ENCODE data around the gene ELP6.

ELP6 gene

DNA sequence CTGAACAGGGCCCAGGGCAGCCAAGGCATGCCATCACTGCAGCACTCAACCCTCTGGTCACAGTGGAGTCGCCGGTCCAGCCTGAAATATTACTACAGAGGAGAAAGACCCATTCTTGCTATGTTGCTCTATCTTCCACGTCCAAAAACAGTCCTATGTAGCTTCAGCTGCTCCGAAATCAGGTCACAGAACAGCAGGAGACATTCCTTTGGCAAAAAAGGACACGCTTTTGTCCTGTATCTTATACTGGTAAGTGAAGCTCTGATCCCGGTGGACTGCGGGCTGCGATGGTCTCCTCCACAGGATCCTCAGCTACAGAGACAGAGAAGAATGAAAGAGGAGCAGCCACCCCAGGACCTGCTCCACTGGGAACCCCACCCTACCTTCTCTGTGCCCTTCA is 17.6 kb downstream of the ELP6 start:
- TF ChIP-seq FOXK2 (IDR thresholded peaks at IDR 0.05), result no peak
- no peak for TF ChIP-seq FOXM1 (IDR thresholded peaks at IDR 0.05; ENCODE audit: borderline replicate concordance)
- no peak for TF ChIP-seq ZNF384 (IDR thresholded peaks at IDR 0.05)
- TF ChIP-seq L3MBTL2 (conservative IDR thresholded peaks at IDR 0.05), result no peak
- TF ChIP-seq ELF4 (IDR thresholded peaks at IDR 0.05), result no peak
- no peak for TF ChIP-seq SUZ12 (IDR thresholded peaks at IDR 0.05)
- no peak for DNase-seq (ENCODE audit: extremely low spot score)
- CTCF ChIA-PET, result no interaction called here
- POLR2A ChIA-PET, result interaction anchor here (1.0 kb wide), 1 partner anchor 26 kb away, joined by 3 read pairs; no protein-coding TSS in a partner anchor

- DNase-seq (ENCODE audit: extremely low spot score), result no peak
- CTCF ChIA-PET, result no interaction called here
- POLR2A ChIA-PET, result interaction anchor here (1.0 kb wide), 1 partner anchor 27 kb away, joined by 3 read pairs; no protein-coding TSS in a partner anchor
- TF ChIP-seq LEF1 (IDR thresholded peaks at IDR 0.05; ENCODE audit: borderline replicate concordance), result no peak
- TF ChIP-seq ARNT (IDR thresholded peaks at IDR 0.05), result no peak
- no peak for TF ChIP-seq TARDBP (IDR thresholded peaks at IDR 0.05)
- TF ChIP-seq ELF4 (IDR thresholded peaks at IDR 0.05), result no peak
- no peak for TF ChIP-seq NFRKB (IDR thresholded peaks at IDR 0.05)
- TF ChIP-seq SP1 (IDR thresholded peaks at IDR 0.05), result no peak
- no peak for TF ChIP-seq FOXM1 (IDR thresholded peaks at IDR 0.05; ENCODE audit: borderline replicate concordance)
- no peak for TF ChIP-seq SUZ12 (IDR thresholded peaks at IDR 0.05)
- TF ChIP-seq CTBP1 (IDR thresholded peaks at IDR 0.05; ENCODE audit: borderline replicate concordance), result no peak
- no peak for TF ChIP-seq HDGF (IDR thresholded peaks at IDR 0.05; ENCODE audit: borderline replicate concordance)
- no peak for TF ChIP-seq FOXA1 (IDR thresholded peaks at IDR 0.05)
- TF ChIP-seq, protein P1, sequence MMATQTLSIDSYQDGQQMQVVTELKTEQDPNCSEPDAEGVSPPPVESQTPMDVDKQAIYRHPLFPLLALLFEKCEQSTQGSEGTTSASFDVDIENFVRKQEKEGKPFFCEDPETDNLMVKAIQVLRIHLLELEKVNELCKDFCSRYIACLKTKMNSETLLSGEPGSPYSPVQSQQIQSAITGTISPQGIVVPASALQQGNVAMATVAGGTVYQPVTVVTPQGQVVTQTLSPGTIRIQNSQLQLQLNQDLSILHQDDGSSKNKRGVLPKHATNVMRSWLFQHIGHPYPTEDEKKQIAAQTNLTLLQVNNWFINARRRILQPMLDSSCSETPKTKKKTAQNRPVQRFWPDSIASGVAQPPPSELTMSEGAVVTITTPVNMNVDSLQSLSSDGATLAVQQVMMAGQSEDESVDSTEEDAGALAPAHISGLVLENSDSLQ (IDR thresholded peaks at IDR 0.05), result no peak
- TF ChIP-seq L3MBTL2 (conservative IDR thresholded peaks at IDR 0.05), result no peak
- no peak for TF ChIP-seq BHLHE40 (IDR thresholded peaks at IDR 0.05; ENCODE audit: borderline replicate concordance)
- TF ChIP-seq ZNF384 (IDR thresholded peaks at IDR 0.05), result no peak
Observed at GRCh38 chr3:47495111-47495510, 18.4 kb downstream of the ELP6 start.

- ChIA-PET CTCF (interaction anchor here (0.6 kb wide), 1 partner anchor 14 kb away, joined by 3 read pairs; no protein-coding TSS in a partner anchor), POLR2A (no interaction called here)
- TF ChIP-seq L3MBTL2 (conservative IDR thresholded peaks at IDR 0.05), result no peak
- no peak for TF ChIP-seq TARDBP (IDR thresholded peaks at IDR 0.05)
- TF ChIP-seq FOXK2 (IDR thresholded peaks at IDR 0.05), result no peak
- TF ChIP-seq NFRKB (IDR thresholded peaks at IDR 0.05), result no peak
- TF ChIP-seq ARNT (IDR thresholded peaks at IDR 0.05), result no peak
- TF ChIP-seq, protein P1 (IDR thresholded peaks at IDR 0.05), result no peak
- TF ChIP-seq SP1 (IDR thresholded peaks at IDR 0.05), result no peak
- no peak for TF ChIP-seq ZNF384 (IDR thresholded peaks at IDR 0.05)
- no peak for TF ChIP-seq FOXM1 (IDR thresholded peaks at IDR 0.05; ENCODE audit: borderline replicate concordance)
- DNase-seq (ENCODE audit: extremely low spot score), result no peak
Observed at GRCh38 chr3:47491777-47492176, 21.7 kb downstream of the ELP6 start.

- ChIA-PET CTCF (interaction anchor here (0.6 kb wide), 1 partner anchor 14 kb away, joined by 3 read pairs; no protein-coding TSS in a partner anchor), POLR2A (no interaction called here)
- TF ChIP-seq HDGF (IDR thresholded peaks at IDR 0.05; ENCODE audit: borderline replicate concordance) (no peak), L3MBTL2 (conservative IDR thresholded peaks at IDR 0.05) (no peak), FOXM1 (IDR thresholded peaks at IDR 0.05; ENCODE audit: borderline replicate concordance) (no peak), TARDBP (IDR thresholded peaks at IDR 0.05) (no peak), SUZ12 (IDR thresholded peaks at IDR 0.05) (no peak), ELF4 (IDR thresholded peaks at IDR 0.05) (no peak), NFRKB (IDR thresholded peaks at IDR 0.05) (no peak), FOXK2 (IDR thresholded peaks at IDR 0.05) (no peak), ZNF384 (IDR thresholded peaks at IDR 0.05) (no peak), LEF1 (IDR thresholded peaks at IDR 0.05; ENCODE audit: borderline replicate concordance) (no peak), BHLHE40 (IDR thresholded peaks at IDR 0.05; ENCODE audit: borderline replicate concordance) (no peak), SP1 (IDR thresholded peaks at IDR 0.05) (no peak), FOXA1 (IDR thresholded peaks at IDR 0.05) (no peak), ARNT (IDR thresholded peaks at IDR 0.05) (no peak), CTBP1 (IDR thresholded peaks at IDR 0.05; ENCODE audit: borderline replicate concordance) (no peak)
- TF ChIP-seq, protein P1 (IDR thresholded peaks at IDR 0.05), result no peak
- DNase-seq (ENCODE audit: extremely low spot score), result no peak
Observed at GRCh38 chr3:47491186-47491585, 22.3 kb downstream of the ELP6 start.

DNA sequence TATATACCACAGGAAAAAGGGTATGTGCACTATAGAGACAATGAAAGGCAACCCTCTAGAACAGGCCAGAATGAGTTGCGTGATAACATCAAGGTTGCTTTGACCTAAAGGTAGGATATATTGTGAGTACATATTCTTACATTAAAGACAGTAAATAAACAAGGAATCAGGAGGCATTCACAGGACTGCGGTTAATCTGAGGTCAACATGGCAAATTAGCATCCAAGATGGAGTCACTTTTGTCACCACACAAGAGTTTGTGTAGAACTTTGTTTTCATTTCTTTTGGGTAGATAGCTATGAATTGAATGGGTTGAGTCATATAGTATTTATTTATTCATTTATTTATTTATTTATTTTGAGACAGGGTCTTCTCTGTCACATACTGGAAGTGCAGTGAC is 26.2 kb downstream of the ELP6 start:
- no peak for TF ChIP-seq L3MBTL2 (conservative IDR thresholded peaks at IDR 0.05)

GRCh38 chr3:47485812-47486211 is 27.7 kb downstream of the ELP6 start:
- no peak for DNase-seq (ENCODE audit: extremely low spot score)
- TF ChIP-seq ELF4 (IDR thresholded peaks at IDR 0.05), result no peak
- no peak for TF ChIP-seq BHLHE40 (IDR thresholded peaks at IDR 0.05; ENCODE audit: borderline replicate concordance)
- no peak; the same call in 1 of the 2 replicates for TF ChIP-seq FOXM1 (IDR thresholded peaks at IDR 0.05; ENCODE audit: borderline replicate concordance)
- no peak for TF ChIP-seq SP1 (IDR thresholded peaks at IDR 0.05)
- no peak for TF ChIP-seq L3MBTL2 (conservative IDR thresholded peaks at IDR 0.05)
- TF ChIP-seq ZNF384 (IDR thresholded peaks at IDR 0.05), result no peak
- no peak for TF ChIP-seq SUZ12 (IDR thresholded peaks at IDR 0.05)
- no peak for TF ChIP-seq LEF1 (IDR thresholded peaks at IDR 0.05; ENCODE audit: borderline replicate concordance)
- TF ChIP-seq NFRKB (IDR thresholded peaks at IDR 0.05), result no peak
- no peak for TF ChIP-seq CTBP1 (IDR thresholded peaks at IDR 0.05; ENCODE audit: borderline replicate concordance)
- no peak for TF ChIP-seq FOXK2 (IDR thresholded peaks at IDR 0.05)
- TF ChIP-seq TARDBP (IDR thresholded peaks at IDR 0.05), result no peak
- no peak for TF ChIP-seq FOXA1 (IDR thresholded peaks at IDR 0.05)
- no peak for TF ChIP-seq ARNT (IDR thresholded peaks at IDR 0.05)
- TF ChIP-seq HDGF (IDR thresholded peaks at IDR 0.05; ENCODE audit: borderline replicate concordance), result no peak
- TF ChIP-seq, protein P1 (IDR thresholded peaks at IDR 0.05), result no peak
- ChIA-PET CTCF (no interaction called here), POLR2A (no interaction called here)

More for the DNA sequence above, 26.2 kb downstream of the ELP6 start:
- no peak for DNase-seq (ENCODE audit: extremely low spot score)
- POLR2A ChIA-PET, result interaction anchor here (0.6 kb wide), 1 partner anchor 40 kb away, joined by 4 read pairs; no protein-coding TSS in a partner anchor
- CTCF ChIA-PET, result no interaction called here
